Amygdala (tissue), 56 donors: Measurements from ENCODE around the gene CCHCR1.
"Not testable (repeated sequence)": the region's sequence is repeated elsewhere in the genome, so short reads cannot be mapped to it uniquely, and the experiment has no call there.

ENCODE experiments used
- DNase-seq, 56 donors: peaks; one replicate each; lab custom pipeline; 2025; lab: John Stamatoyannopoulos, UW

The CCHCR1 gene

GRCh38 chr6:31157513-31158139, at the start of gene CCHCR1:
Gene CCHCR1, minus strand, starts transcription at chr6:31157802. Its CDS starts 202 bp downstream, at chr6:31157600.
- DNase-seq: peak in 1 of 56 donors; percentile 8

GRCh38 chr6:31205638-31206037, 48.0 kb upstream of the CCHCR1 start:
- no peak for DNase-seq

- DNase-seq: no peak
These were observed 47.1 kb upstream of the CCHCR1 start for GRCh38 chr6:31204751-31205145.

GRCh38 chr6:31203345-31203979, 45.9 kb upstream of the CCHCR1 start:
- peak in 2 of 56 donors; percentile 11 to 17 for DNase-seq

- DNase-seq: no peak
These were observed 44.9 kb upstream of the CCHCR1 start for GRCh38 chr6:31202259-31203166.

- DNase-seq: not testable (repeated sequence)
These were observed 41.5 kb upstream of the CCHCR1 start for GRCh38 chr6:31199105-31199452.

GRCh38 chr6:31197559-31198305, 40.1 kb upstream of the CCHCR1 start:
- DNase-seq: peak in 55 of 56 donors; percentile 20 to 93 (median 75)

- DNase-seq: not testable (repeated sequence)
These were observed 38.8 kb upstream of the CCHCR1 start for GRCh38 chr6:31196251-31197022.

- not testable (repeated sequence) for DNase-seq
These were observed 37.8 kb upstream of the CCHCR1 start for GRCh38 chr6:31195308-31195979.

GRCh38 chr6:31194061-31194834, 36.6 kb upstream of the CCHCR1 start:
- no peak for DNase-seq

- DNase-seq: no peak
These were observed 35.6 kb upstream of the CCHCR1 start for GRCh38 chr6:31193206-31193605.

GRCh38 chr6:31192431-31193105, 35.0 kb upstream of the CCHCR1 start:
- DNase-seq: peak in 37 of 56 donors; percentile 3 to 82 (median 37)

- DNase-seq: no peak
These were observed 32.9 kb upstream of the CCHCR1 start for GRCh38 chr6:31190488-31190887.

GRCh38 chr6:31189223-31189622, 31.6 kb upstream of the CCHCR1 start:
- DNase-seq: not testable (repeated sequence)

- no peak for DNase-seq
These were observed 30.2 kb upstream of the CCHCR1 start for GRCh38 chr6:31187780-31188194.

GRCh38 chr6:31186052-31186734, 28.6 kb upstream of the CCHCR1 start:
- peak in 2 of 56 donors; percentile 15 to 19 for DNase-seq

- not testable (repeated sequence) for DNase-seq
These were observed 28.1 kb upstream of the CCHCR1 start for GRCh38 chr6:31185695-31186051.
